BJ (cell line): ENCODE results near the gene C12orf42. TPM values are rescaled to one million over a fixed set of nuclear protein-coding genes. Genes with fewer than 3 reads are reported as not detected.

Experiments used
- CTCF ChIA-PET: fragments of 350-600 bp; formaldehyde crosslinking; extraction: SDS; loops from one replicate; lab custom pipeline; 2021; ENCODE audit warnings: antibody characterized with exemption, inconsistent platforms; lab: Yijun Ruan, JAX
- POLR2A ChIA-PET: fragments of 300-600 bp; sonication (Branson Sonifier 250); formaldehyde crosslinking; extraction: SDS; loops from one replicate; lab custom pipeline; 2021; ENCODE audit warnings: antibody characterized with exemption; lab: Charles Lee
- DNase-seq: peaks from one replicate; pipeline ENCODE4 v3.0.0-alpha.2; 2011; ENCODE audit warnings: low read depth
- H3K27me3 ChIP-seq: 2 replicates; pipeline ENCODE4 v1.6.0; 2011; ENCODE audit warnings: low read length; ENCODE audit not compliant: control insufficient read depth, insufficient read depth
- H3K36me3 ChIP-seq: 2 replicates; pipeline ENCODE4 v1.5.1; 2011; ENCODE audit warnings: low read length; ENCODE audit not compliant: control insufficient read depth, insufficient read depth
- H3K4me3 ChIP-seq: 2 replicates; pipeline ENCODE4 v1.5.1; 2011; ENCODE audit warnings: low read depth, mild to moderate bottlenecking, control low read depth, low read length
- CTCF ChIP-seq: IDR thresholded peaks from 2 replicates; pipeline ENCODE4 v1.5.1; 2011; ENCODE audit warnings: low read depth, mild to moderate bottlenecking, control low read depth, inconsistent platforms, low read length, moderate library complexity; ENCODE audit not compliant: insufficient read depth
- polyA plus RNA-seq: library from polyadenylated mRNA; depleted of rRNA; stranded (reverse); fragments of >200 nt; gene quantifications from 2 replicates; pipeline ENCODE4 v1.2.3, GENCODE V29; 2011

The C12orf42 gene
- polyA plus RNA-seq, 1 experiment, result not detected

DNA sequence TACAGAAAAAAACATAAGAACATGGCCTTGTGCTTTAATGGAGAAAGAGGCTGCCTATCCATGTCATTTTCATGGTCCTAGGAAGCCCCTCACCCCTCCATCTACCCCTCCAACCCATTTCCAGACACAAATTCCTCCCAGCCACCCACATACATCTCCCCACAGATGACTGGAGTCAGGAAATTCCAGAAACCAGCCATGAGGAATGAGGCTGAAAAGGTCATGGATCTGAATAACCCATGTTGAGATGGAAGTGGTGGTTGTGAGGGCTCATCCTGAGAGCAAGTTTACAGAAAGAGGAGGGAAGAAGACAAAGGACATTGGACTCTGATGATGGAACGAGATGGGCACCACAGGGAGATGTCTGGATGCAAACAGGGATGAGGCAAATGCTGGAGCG lies 23.9 kb upstream of the C12orf42 start:
- H3K27me3 ChIP-seq, result no peaks in the 10 kb centered on the region
- DNase-seq, result no peak
- H3K4me3 ChIP-seq, result no peak overlapping the region
- no peaks in the 10 kb centered on the region for H3K36me3 ChIP-seq
- POLR2A ChIA-PET, result no interaction called here
- CTCF ChIA-PET, result no interaction called here
- TF ChIP-seq CTCF, result no peak

- POLR2A ChIA-PET, result no interaction called here
- no peak for DNase-seq
- no peak for TF ChIP-seq CTCF
- Histone ChIP-seq H3K27me3 (no peaks in the 10 kb centered on the region), H3K36me3 (no peaks in the 10 kb centered on the region), H3K4me3 (no peak overlapping the region)
- CTCF ChIA-PET, result no interaction called here
These were observed 23.1 kb upstream of the C12orf42 start for GRCh38 chr12:103518899-103519298.

DNA sequence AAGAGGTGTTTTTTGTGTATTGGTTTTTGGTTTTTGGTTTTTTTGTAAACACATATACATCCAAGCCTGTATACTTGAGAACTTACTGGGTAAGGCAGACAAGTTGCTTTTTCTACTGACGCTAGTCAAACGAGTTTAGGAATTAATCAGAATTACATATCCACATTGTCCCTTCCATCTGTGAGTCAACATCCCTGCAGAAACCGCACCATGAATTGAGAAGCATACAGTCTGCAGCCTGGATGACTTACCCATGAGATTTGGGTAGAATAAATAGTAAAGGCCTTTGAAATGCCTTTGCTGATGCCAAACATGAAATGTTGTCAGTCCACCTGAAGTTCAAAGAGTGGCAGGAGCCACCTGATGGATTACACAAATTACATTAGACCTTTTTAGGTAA lies 21.4 kb upstream of the C12orf42 start:
- Histone ChIP-seq H3K27me3 (no peaks in the 10 kb centered on the region), H3K36me3 (no peaks in the 10 kb centered on the region), H3K4me3 (no peak overlapping the region)
- TF ChIP-seq CTCF, result no peak
- no peak for DNase-seq
- CTCF ChIA-PET, result interaction anchor here (0.9 kb wide), 1 partner anchor 9 kb away, joined by 3 read pairs; no protein-coding TSS in a partner anchor
- POLR2A ChIA-PET, result no interaction called here

- TF ChIP-seq CTCF, result no peak
- DNase-seq, result no peak
- POLR2A ChIA-PET, result no interaction called here
- Histone ChIP-seq H3K27me3 (no peaks in the 10 kb centered on the region), H3K36me3 (no peaks in the 10 kb centered on the region), H3K4me3 (no peak overlapping the region)
- CTCF ChIA-PET, result no interaction called here
These were observed 19.6 kb upstream of the C12orf42 start for GRCh38 chr12:103515341-103515740.

GRCh38 chr12:103513875-103514274 lies 18.1 kb upstream of the C12orf42 start:
- no peak for TF ChIP-seq CTCF
- no peaks in the 10 kb centered on the region for H3K36me3 ChIP-seq
- H3K4me3 ChIP-seq, result no peak overlapping the region
- ChIA-PET CTCF (no interaction called here), POLR2A (no interaction called here)
- DNase-seq, result no peak
- no peaks in the 10 kb centered on the region for H3K27me3 ChIP-seq
